Kidney epithelial cell (primary cell): ENCODE measurements around the gene ABCG1. TPM values are rescaled to one million over a fixed set of nuclear protein-coding genes. Genes with fewer than 3 reads are reported as not detected.

Source experiments
- DNase-seq: peaks from one replicate; pipeline ENCODE4 v3.0.0-alpha.2; 2010; ENCODE audit warnings: low read depth
- H3K27me3 ChIP-seq: 2 replicates; pipeline ENCODE4 v1.6.0; 2011; ENCODE audit warnings: low read length; ENCODE audit not compliant: control insufficient read depth, insufficient read depth
- H3K36me3 ChIP-seq: 2 replicates; pipeline ENCODE4 v1.5.1; 2011; ENCODE audit warnings: low read length; ENCODE audit not compliant: control insufficient read depth, insufficient read depth
- H3K4me3 ChIP-seq: 2 replicates; pipeline ENCODE4 v1.5.1; 2011; ENCODE audit warnings: low read depth, mild to moderate bottlenecking, control low read depth, low read length
- total RNA-seq: library from RNA; depleted of rRNA; stranded (reverse); fragments of >200 nt; gene quantifications from 2 replicates; pipeline ENCODE4 v1.2.3, GENCODE V29; 2015
- TF ChIP-seq, protein P1 (sequence below): IDR thresholded peaks from 2 replicates; pipeline ENCODE4 v1.5.1; 2011; ENCODE audit warnings: mild to moderate bottlenecking, moderate library complexity, low read length, control low read depth, inconsistent platforms; ENCODE audit not compliant: insufficient read depth, poor library complexity, severe bottlenecking

Gene ABCG1
- total RNA-seq, 1 donor from 2014 or later = 3.6 TPM

DNA sequence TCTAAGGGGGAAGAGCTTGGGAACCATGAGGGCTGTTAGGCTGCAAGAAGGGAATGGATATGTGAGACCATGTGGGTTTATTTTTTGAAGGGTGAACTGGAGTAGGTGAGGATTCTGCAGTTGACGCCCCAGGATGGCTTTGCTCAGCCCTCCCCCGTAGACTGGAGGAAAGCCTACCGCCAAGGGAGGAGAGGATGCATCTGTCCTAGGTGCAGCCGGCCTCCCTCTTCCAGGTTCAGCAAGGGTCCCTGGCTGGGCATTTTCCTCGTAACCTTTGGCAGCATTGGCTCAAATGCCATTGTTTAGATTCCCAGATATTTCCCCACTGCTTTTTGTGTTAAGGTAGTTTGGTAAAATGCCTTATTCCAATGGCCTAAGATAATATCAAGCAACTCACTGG is 79.7 kb downstream of the ABCG1 start:
- no peak for DNase-seq
- no peaks in the 10 kb centered on the region for H3K36me3 ChIP-seq
- TF ChIP-seq, protein P1, sequence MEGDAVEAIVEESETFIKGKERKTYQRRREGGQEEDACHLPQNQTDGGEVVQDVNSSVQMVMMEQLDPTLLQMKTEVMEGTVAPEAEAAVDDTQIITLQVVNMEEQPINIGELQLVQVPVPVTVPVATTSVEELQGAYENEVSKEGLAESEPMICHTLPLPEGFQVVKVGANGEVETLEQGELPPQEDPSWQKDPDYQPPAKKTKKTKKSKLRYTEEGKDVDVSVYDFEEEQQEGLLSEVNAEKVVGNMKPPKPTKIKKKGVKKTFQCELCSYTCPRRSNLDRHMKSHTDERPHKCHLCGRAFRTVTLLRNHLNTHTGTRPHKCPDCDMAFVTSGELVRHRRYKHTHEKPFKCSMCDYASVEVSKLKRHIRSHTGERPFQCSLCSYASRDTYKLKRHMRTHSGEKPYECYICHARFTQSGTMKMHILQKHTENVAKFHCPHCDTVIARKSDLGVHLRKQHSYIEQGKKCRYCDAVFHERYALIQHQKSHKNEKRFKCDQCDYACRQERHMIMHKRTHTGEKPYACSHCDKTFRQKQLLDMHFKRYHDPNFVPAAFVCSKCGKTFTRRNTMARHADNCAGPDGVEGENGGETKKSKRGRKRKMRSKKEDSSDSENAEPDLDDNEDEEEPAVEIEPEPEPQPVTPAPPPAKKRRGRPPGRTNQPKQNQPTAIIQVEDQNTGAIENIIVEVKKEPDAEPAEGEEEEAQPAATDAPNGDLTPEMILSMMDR = no peak

DNA sequence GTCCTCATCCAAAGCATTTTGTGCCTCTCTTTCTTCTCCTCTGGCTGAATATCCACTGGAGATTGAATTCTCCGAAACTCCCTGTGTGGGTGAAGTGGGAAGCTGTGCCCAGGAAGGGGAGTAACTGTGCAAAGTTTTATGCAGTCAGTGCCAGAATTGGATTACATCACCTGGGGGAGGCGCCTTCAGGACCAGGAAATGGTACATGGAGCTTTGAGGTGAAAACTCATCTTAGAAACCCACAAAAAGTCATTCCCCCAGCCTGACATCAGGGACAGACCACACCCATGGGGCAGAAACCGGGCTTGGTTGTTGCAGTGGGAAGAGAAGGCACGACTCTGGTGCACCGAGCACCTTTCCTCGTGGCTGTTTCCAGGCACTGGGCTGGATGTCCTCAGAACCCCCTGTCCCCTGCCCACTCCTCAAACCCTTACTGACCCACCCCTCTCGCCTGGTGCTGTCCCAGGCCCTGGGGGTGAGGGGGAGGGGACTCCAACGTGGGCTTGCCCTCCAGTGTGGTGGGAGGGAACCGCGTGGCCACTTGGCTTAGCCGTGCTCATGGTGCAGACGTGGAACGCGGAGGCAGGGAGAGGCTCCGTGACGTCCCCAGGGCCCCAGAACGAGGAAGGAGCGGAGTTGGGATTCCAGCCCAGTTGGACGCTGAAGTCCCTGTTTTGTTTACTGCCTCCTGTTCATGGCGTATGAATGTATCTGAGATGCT is 80.5 kb downstream of the ABCG1 start:
- Histone ChIP-seq H3K27me3 (peaks cover 16% of the 10 kb centered on the region), H3K4me3 (no peak overlapping the region), H3K36me3 (no peaks in the 10 kb centered on the region)
- no peak for DNase-seq
- TF ChIP-seq, protein P1 = no peak

More for the DNA sequence above, 79.7 kb downstream of the ABCG1 start:
- no peak overlapping the region for H3K4me3 ChIP-seq
- peaks cover 14% of the 10 kb centered on the region for H3K27me3 ChIP-seq

DNA sequence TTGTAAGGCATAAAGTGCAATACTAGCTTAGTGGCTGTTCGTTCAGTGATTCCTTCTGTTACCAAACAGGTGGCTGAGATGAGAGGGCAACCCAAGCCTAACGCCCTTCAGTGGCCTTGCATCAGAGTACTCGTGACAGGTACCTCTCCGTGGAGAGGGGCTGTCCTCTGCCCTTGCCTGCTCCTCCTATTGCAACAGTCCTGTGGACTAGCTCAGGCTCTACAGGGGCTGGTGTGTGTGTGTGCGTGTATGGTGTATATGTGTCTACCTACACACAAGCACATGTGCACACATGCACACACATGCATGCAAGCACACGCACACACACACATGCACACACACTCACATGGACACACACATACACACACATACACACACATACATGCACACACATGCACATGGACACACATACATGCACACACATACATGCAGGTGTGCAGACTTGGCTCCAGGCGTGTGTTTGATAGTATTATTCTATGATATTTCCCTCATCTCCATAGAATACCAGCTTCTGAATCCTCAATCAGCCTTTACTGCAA is 81.2 kb downstream of the ABCG1 start:
- Histone ChIP-seq H3K4me3 (no peak overlapping the region), H3K36me3 (no peaks in the 10 kb centered on the region), H3K27me3 (peaks cover 20% of the 10 kb centered on the region)
- no peak for DNase-seq
- TF ChIP-seq, protein P1 = no peak

DNA sequence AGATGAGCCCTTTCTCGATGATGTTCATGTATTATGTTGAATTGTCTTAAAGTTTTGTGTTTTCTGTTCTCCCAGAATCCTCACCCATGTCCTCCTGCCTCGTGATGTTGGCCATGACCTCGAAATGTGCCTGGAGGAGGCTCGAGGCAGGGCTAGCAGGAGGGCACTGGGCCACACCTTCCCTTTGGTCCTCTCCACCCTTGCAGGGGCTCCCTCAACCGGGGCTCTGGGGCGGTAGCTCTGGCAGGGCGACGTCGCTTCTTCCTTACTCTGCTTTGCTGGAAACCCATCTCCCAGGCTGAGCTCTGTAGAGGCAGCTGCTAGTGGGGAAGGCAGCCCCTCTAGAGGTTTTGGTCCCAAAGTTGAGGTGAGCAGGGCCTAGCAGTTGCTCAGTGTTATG is 82.0 kb downstream of the ABCG1 start:
- TF ChIP-seq, protein P1 = no peak
- H3K36me3 ChIP-seq = no peaks in the 10 kb centered on the region
- H3K4me3 ChIP-seq = no peak overlapping the region
- no peak for DNase-seq
- H3K27me3 ChIP-seq = peaks cover 22% of the 10 kb centered on the region

DNA sequence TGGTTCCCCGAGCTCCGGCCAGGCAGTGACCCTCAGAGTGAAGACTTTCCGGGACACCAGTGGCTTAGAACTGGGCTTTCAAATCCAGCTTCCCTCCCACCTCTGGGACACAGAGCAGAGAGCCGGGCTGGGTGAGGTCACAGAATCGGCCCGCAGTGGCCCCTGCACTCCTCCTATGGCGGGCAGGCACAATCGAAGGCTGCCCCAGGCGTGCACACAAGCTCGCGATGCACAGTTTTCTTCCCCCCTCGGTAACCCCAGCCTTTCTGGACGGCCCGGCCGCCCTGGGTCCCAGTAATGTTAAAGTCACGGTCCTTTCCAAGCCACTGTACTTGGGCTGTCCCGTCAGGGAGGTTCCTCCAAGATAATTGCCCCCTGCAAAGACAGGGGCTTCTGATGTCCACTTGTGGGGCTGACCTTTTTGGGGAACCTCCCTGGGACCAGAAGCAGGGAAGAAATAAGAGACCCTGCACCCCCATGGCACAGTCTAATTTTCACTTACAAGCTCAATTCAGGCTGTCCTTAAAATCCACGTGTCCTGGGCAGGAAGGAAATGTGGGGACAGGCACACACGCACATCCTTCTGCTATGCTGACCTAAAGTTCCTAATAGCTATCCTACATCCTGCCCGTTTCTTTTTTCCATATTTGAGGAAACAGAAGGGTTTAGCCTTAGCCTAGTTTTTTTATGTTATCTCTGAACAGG is 82.6 kb downstream of the ABCG1 start:
- DNase-seq = no peak
- H3K36me3 ChIP-seq = no peaks in the 10 kb centered on the region
- no peak overlapping the region for H3K4me3 ChIP-seq
- peaks cover 17% of the 10 kb centered on the region for H3K27me3 ChIP-seq
- TF ChIP-seq, protein P1 = no peak
